GM19239 (cell line): ENCODE measurements around the gene CHMP3.

Source experiments
- DNase-seq: peaks from one replicate; pipeline ENCODE4 v3.0.0; 2011; ENCODE audit warnings: low spot score; ENCODE audit not compliant: insufficient read length
- FAIRE-seq: peaks from 2 replicates; lab custom pipeline; 2011; peaks lifted over from hg19 to GRCh38; lab: Jason Lieb, UNC

CHMP3 gene

DNA sequence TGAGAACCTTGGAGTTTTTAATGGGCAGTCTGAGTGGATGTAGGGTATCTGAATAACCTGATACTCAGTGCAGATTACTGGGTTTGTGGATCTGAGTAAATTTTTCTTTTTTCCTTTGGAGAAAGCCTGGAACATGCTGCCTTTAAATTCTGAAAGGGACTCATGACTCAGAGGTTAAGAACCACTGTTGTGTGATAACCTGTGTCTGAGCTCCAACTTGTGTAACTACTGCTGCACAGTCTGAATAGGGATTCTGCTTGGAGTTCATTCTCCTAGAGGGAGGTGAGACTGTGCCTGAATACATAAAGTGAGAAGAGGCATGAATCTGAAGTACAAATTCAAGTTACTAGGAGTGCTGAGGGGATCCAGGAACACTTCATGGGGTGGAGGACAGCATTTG, 85.9 kb downstream of the CHMP3 start:
- FAIRE-seq (no peak), DNase-seq (no peak)

GRCh38 chr2:86476918-86477317, 86.3 kb downstream of the CHMP3 start:
- FAIRE-seq = no peak
- DNase-seq = no peak

GRCh38 chr2:86476092-86476491, 87.2 kb downstream of the CHMP3 start:
- DNase-seq = no peak
- FAIRE-seq = no peak

DNA sequence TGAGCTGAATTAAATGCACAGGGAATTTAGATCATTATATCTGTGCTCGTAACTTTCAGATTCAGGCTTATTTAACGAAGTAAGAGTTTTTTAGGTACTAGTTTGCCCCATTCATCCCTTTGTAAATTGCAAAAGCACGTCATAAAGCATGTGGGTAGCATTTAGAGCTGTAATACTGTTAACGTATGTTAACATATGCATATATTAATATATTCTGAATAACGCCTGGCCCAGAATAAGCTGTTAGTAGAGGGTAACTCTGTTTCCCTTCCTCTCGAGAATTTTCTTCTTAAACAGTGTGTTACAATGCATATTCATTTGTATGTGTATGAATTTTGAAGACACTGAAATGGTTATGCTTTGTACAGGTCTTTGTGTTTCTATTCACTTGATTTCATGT, 91.6 kb downstream of the CHMP3 start:
- no peak for DNase-seq
- FAIRE-seq = no peak

GRCh38 chr2:86470890-86471289, 92.4 kb downstream of the CHMP3 start:
- no peak for FAIRE-seq
- DNase-seq = no peak

- no peak for DNase-seq
- no peak for FAIRE-seq
These were observed 94.8 kb downstream of the CHMP3 start for GRCh38 chr2:86468162-86469033.

- FAIRE-seq = no peak
These were observed 96.9 kb downstream of the CHMP3 start for GRCh38 chr2:86466306-86466705.

GRCh38 chr2:86464652-86465051, 98.6 kb downstream of the CHMP3 start:
- DNase-seq (no peak), FAIRE-seq (no peak)

More at GRCh38 chr2:86466306-86466705, 96.9 kb downstream of the CHMP3 start:
- no peak for DNase-seq

DNA sequence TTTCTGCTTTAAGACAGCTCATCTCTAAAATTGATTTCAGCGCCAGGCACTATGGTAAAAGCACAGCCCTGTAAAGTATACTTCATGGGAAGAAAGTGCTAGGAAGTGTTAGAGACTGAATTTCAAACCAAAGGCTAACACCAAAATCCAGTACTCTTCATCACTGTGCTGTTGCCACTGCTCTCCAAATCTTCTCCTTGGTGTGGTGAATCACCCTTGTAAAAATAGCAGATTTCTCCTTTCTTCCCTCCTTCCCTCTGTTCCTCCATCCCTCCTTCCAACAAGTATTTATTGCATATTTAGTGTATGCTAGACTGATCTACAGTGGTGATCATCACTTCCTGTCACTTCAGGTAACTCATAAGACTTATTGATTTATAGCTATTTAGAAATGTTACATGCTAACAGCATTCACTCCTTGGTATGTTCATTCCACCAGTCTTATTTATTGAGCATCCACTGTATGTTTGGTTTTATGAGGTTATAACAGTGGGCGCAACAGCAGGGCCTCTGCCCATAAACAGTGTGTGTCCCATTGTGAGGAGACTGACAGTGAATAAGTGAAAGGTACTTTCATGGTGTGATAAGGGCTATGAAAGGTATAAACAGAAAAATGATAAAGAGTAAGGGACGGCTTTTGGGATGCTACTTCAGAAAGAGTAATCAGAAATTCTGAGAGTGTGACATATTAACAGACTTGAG, 102.0 kb downstream of the CHMP3 start:
- FAIRE-seq = no peak
- DNase-seq = no peak

DNA sequence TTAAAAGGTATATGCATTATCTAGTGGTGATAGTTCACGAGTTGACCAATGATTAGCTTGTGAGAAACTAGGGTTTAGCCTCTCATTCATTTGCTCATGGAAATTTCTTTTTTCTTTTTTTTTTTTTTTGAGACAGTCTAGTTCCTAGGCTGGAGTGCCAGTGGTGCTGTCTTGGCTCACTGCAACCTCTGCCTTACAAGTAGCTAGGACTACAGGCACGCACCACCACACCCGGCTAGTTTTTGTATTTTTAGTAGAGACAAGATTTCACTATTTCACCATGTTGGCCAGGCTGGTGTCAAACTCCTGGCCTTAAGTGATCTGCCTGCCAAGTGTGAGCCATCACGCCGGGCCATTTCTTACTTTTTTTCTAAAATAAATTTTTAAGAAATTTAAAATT, 108.1 kb downstream of the CHMP3 start:
- DNase-seq (no peak), FAIRE-seq (no peak)

GRCh38 chr2:86454238-86454637, 109.0 kb downstream of the CHMP3 start:
- no peak for FAIRE-seq

GRCh38 chr2:86453836-86454235, 109.4 kb downstream of the CHMP3 start:
- no peak for DNase-seq
- no peak for FAIRE-seq

More at GRCh38 chr2:86454238-86454637, 109.0 kb downstream of the CHMP3 start:
- DNase-seq = no peak
